Activated gamma-delta T cell (primary cell): Measurements from ENCODE around the gene SPTAN1.
"Not testable (repeated sequence)": the region's sequence is repeated elsewhere in the genome, so short reads cannot be mapped to it uniquely, and the experiment has no call there.

Source experiments
- DNase-seq: peaks from one replicate; lab custom pipeline; 2025; lab: John Stamatoyannopoulos, UW

The SPTAN1 gene

DNA sequence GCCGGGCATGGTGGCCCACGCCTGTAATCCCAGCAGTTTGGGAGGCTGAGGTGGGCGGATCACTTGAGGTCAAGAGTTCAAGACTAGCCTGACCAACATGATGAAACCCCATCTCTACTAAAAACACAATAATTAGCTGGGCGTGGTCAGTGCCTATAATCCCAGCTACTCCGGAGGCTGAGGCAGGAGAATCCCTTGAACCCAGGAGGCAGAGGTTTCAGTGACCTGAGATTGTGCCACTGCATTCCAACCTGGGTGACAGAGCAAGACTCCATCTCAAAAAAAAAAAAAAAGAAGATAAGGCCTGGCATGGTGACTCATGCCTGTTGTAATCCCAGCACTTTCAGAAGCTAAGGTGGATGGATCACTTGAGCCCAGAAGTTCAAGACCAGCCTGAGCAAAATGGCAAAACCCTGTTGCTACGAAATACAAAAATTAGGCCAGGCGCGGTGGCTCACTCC lies 114.1 kb downstream of the SPTAN1 start:
- not testable (repeated sequence) for DNase-seq

DNA sequence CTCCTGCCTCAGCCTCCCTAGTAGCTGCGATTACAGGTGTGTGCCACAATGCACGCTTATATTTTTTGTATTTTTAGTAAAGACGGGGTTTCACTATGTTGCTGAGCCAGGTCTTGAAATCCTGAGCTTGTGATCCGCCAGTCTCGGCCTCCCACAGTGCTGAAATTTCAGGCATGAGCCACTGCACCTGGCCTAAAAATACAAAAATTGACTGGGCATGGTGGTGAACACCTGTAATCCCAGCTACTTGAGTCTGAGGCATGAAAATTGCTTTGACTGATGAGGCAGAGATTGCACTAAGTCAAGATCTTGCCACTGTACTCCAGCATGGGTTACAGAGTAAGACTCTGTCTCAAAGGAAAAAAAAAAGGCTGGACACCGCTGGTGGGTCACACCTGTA lies 117.4 kb downstream of the SPTAN1 start:
- DNase-seq, result no peak

DNA sequence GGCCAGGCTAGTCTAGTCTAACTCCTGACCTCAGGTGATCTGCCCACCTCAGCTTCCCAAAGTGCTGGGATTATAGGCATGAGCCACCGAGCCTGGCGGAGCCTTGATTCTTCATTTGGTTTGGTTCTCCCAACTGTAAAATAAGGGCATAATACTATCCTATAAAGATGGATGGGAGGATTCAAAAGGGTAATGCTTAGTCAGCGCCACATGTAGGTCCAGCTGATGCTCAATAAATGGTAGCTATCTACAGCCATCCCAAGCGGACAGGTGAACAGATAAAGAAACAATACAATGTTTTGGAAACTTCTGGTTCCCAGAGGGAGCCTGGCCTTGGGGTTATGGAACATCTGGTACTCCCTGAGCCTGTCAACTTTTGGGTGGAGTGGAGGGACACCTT lies 123.0 kb downstream of the SPTAN1 start:
- DNase-seq, result no peak

DNA sequence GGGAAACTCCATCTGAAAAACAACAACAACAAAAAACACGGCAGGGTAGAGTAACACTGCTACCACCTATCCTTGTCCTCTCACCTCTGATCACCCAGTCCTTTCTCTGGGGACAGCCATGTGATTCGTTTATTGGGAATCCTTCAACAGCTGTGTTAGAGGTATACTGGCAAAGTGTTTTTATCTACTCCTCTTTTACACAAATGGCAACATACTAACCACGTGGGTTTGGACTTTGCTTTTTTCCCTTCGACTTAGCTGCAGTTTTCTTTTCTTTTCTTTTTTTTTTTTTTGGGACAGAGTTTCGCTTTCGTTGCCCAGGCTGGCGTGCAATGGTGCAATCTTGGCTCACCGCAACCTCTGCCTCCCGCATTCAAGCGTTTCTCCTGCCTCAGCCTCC lies 125.4 kb downstream of the SPTAN1 start:
- DNase-seq, result no peak
